Motor neuron (in vitro differentiated cells): ENCODE data around the gene MED14. TPM values are rescaled to one million over a fixed set of nuclear protein-coding genes. Genes with fewer than 3 reads are reported as not detected.

Experiments
- ATAC-seq, 8 experiments: fragments of 200-7000 bp; cut with Tn5 transposase; replicated peaks in 6 of 8; 2 replicates each; pipeline ENCODE4 v1.8.0; 2021; ENCODE audit warnings: mild to moderate bottlenecking in 8 of 8, moderate library complexity in 8 of 8
- H3K27ac ChIP-seq, 2 donors: fragments of 250-450 bp; sonication (Bioruptor Pico); 2 replicates each; pipeline ENCODE4 v1.9.0; 2021; ENCODE audit warnings: antibody characterized with exemption in 2 of 2, mild to moderate bottlenecking in 2 of 2, moderate library complexity in 1 of 2
- H3K4me1 ChIP-seq, 2 donors: fragments of 250-450 bp; sonication (Bioruptor Pico); replicated peaks in 1 of 2; 2 replicates each; pipeline ENCODE4 v1.6.1; 2021; ENCODE audit warnings: antibody characterized with exemption in 2 of 2, mild to moderate bottlenecking in 2 of 2, moderate library complexity in 1 of 2
- H3K4me3 ChIP-seq, 5 donors: fragments of 250-450 bp; sonication (Bioruptor Pico); 2 replicates each; pipeline ENCODE4 v1.9.0; 2021; ENCODE audit warnings: antibody characterized with exemption in 5 of 5, mild to moderate bottlenecking in 5 of 5, moderate library complexity in 4 of 5
- WGBS, 10 experiments: fragments of 450-650 bp; shearing (Covaris generic); methylation state at CpG; one replicate each; pipeline ENCODE4 v1.0.0; 2022; 5-methylcytosine and 5-hydroxymethylcytosine counted together
- in situ Hi-C, 9 experiments: fragments of 400-800 bp; cut with MboI; loops; one replicate each; pipeline ENCODE4 v1.15.0; 2021; ENCODE audit warnings: low sequenced_read_pairs in 9 of 9, low pct_unique_long_range_greater_than_20kb in 2 of 9; ENCODE audit not compliant: unreplicated experiment in 9 of 9
- total RNA-seq, 8 experiments: library from RNA; unstranded; fragments of 300-600 nt; gene quantifications; 2 replicates each; pipeline versions ENCODE4 v1.2.3 to v1.2.4, GENCODE V29; 2022

The MED14 gene
- total RNA-seq, 8 experiments from 2014 or later, result 16.7 to 46.0 (median 25.2) TPM

GRCh38 chrX:40684092-40684491 is 51.2 kb downstream of the MED14 start:
- no peak overlapping the region for H3K4me3 ChIP-seq
- 17 to 100% (median 90%) methylated on average over 1 of the region's 1 CpG; no CpG with 5 or more reads in 6 of the 10 experiments for WGBS, 10 experiments
- no peak overlapping the region for H3K27ac ChIP-seq
- no peak for ATAC-seq
- in situ Hi-C loops, result no loop called here
- H3K4me1 ChIP-seq, result no peaks in the 10 kb centered on the region

- no peak for ATAC-seq
- in situ Hi-C loops, result no loop called here
- Histone ChIP-seq H3K27ac (no peak overlapping the region), H3K4me1 (no peaks in the 10 kb centered on the region), H3K4me3 (no peak overlapping the region)
- WGBS, 10 experiments, result 78 to 100% (median 97%) methylated on average over 1 to 3 of the region's 3 CpGs; no CpG with 5 or more reads in 6 of the 10 experiments
Measured at GRCh38 chrX:40683245-40683644, 52.1 kb downstream of the MED14 start.

- no peak overlapping the region for H3K4me3 ChIP-seq
- H3K27ac ChIP-seq, result no peak overlapping the region
- ATAC-seq, result no peak
- WGBS, 10 experiments, result 60 to 100% (median 90%) methylated on average over 1 to 4 of the region's 6 CpGs; no CpG with 5 or more reads in 7 of the 10 experiments
- in situ Hi-C loops, result no loop called here
- no peaks in the 10 kb centered on the region for H3K4me1 ChIP-seq
Measured at GRCh38 chrX:40671126-40671525, 64.2 kb downstream of the MED14 start.

GRCh38 chrX:40663880-40664630 is 71.3 kb downstream of the MED14 start:
- no peak overlapping the region for H3K4me3 ChIP-seq
- in situ Hi-C loops, result no loop called here
- H3K27ac ChIP-seq, result no peak overlapping the region
- H3K4me1 ChIP-seq, result no peaks in the 10 kb centered on the region
- peak in 2 of 8 experiments; percentile 18 to 33 for ATAC-seq
- 0 to 85% (median 56%) methylated on average over 1 to 4 of the region's 6 CpGs; no CpG with 5 or more reads in 3 of the 10 experiments for WGBS, 10 experiments

GRCh38 chrX:40663078-40663740 is 72.1 kb downstream of the MED14 start:
- in situ Hi-C loops, result no loop called here
- Histone ChIP-seq H3K4me3 (no peak overlapping the region), H3K4me1 (no peaks in the 10 kb centered on the region), H3K27ac (no peak overlapping the region)
- WGBS, 10 experiments, result 86 to 96% methylated on average over 3 of the region's 3 CpGs; no CpG with 5 or more reads in 8 of the 10 experiments
- no peak for ATAC-seq

GRCh38 chrX:40661489-40661888 is 73.9 kb downstream of the MED14 start:
- Histone ChIP-seq H3K4me3 (no peak overlapping the region), H3K27ac (no peak overlapping the region), H3K4me1 (no peaks in the 10 kb centered on the region)
- no peak for ATAC-seq
- in situ Hi-C loops, result no loop called here
- WGBS, 10 experiments, result 83 to 100% (median 92%) methylated on average over 1 to 2 of the region's 2 CpGs; no CpG with 5 or more reads in 7 of the 10 experiments

- no peak overlapping the region for H3K4me3 ChIP-seq
- no peak overlapping the region for H3K27ac ChIP-seq
- no peaks in the 10 kb centered on the region for H3K4me1 ChIP-seq
- WGBS, 10 experiments, result 60 to 100% (median 100%) methylated on average over 1 to 5 of the region's 5 CpGs; no CpG with 5 or more reads in 5 of the 10 experiments
- in situ Hi-C loops, result no loop called here
- no peak for ATAC-seq
Measured at GRCh38 chrX:40660381-40660780, 75.0 kb downstream of the MED14 start.

- Histone ChIP-seq H3K27ac (no peak overlapping the region), H3K4me3 (no peak overlapping the region), H3K4me1 (no peaks in the 10 kb centered on the region)
- WGBS, 10 experiments, result 88 to 100% (median 100%) methylated on average over 1 to 2 of the region's 2 CpGs; no CpG with 5 or more reads in 4 of the 10 experiments
- in situ Hi-C loops, result no loop called here
- ATAC-seq, result no peak
Measured at GRCh38 chrX:40653535-40653934, 81.8 kb downstream of the MED14 start.

GRCh38 chrX:40652664-40653063 is 82.7 kb downstream of the MED14 start:
- H3K27ac ChIP-seq, result no peak overlapping the region
- no peak overlapping the region for H3K4me3 ChIP-seq
- in situ Hi-C loops, result no loop called here
- no peaks in the 10 kb centered on the region for H3K4me1 ChIP-seq
- WGBS, 10 experiments, result 60 to 88% methylated on average over 1 of the region's 1 CpG; no CpG with 5 or more reads in 8 of the 10 experiments
- no peak for ATAC-seq

GRCh38 chrX:40651620-40652223 is 83.6 kb downstream of the MED14 start:
- no peak for ATAC-seq
- H3K27ac ChIP-seq, result no peak overlapping the region
- 0 to 20% (median 0%) methylated on average over 1 to 3 of the region's 3 CpGs; no CpG with 5 or more reads in 3 of the 10 experiments for WGBS, 10 experiments

GRCh38 chrX:40647307-40648197 is 87.8 kb downstream of the MED14 start, which contains the start of gene CXorf38:
TSS of gene CXorf38 (minus strand) at chrX:40647561. CDS start at chrX:40647520, 41 bp downstream.
- WGBS, 10 experiments, result 14 to 48% (median 20%) methylated on average over 1 to 5 of the region's 66 CpGs; no CpG with 5 or more reads in 7 of the 10 experiments
- in situ Hi-C loops, result no loop called here
- H3K4me1 ChIP-seq, result peaks cover 0 to 4% of the 10 kb centered on the region in 2 donors
- peak within 1 kb of the TSS; percentile 40 to 76 for H3K27ac ChIP-seq
- H3K4me3 ChIP-seq, result peak within 1 kb of the TSS; percentile 65 to 91 (median 66)
- ATAC-seq, result peak; percentile 58 to 96 (median 92)

More at GRCh38 chrX:40651620-40652223, 83.6 kb downstream of the MED14 start:
- in situ Hi-C loops, result no loop called here
- Histone ChIP-seq H3K4me1 (no peaks in the 10 kb centered on the region), H3K4me3 (no peak overlapping the region)
